Cardiac muscle cell (in vitro differentiated cells and primary cell): ENCODE data around the gene NAV2. TPM values are rescaled to one million over a fixed set of nuclear protein-coding genes. Genes with fewer than 3 reads are reported as not detected.
A peak's percentile ranks its signal among the peaks of the same experiment; 100 is the strongest.

Experiments
- DNase-seq, 2 donors: peaks; one replicate each; pipeline versions ENCODE4 v3.0.0 to v3.0.0-alpha.2; 2010 to 2017; ENCODE audit warnings: low read depth in 1 of 2, low spot score in 1 of 2
- H3K27ac ChIP-seq: fragments of 200-600 bp; sonication (generic); 2 replicates; pipeline ENCODE4 v1.5.1; 2016
- H3K27me3 ChIP-seq: fragments of 200-600 bp; sonication (generic); 2 replicates; pipeline ENCODE4 v1.6.0; 2016; ENCODE audit warnings: control low read depth
- H3K36me3 ChIP-seq: fragments of 200-600 bp; sonication (generic); 2 replicates; pipeline ENCODE4 v1.5.1; 2016; ENCODE audit warnings: control low read depth
- H3K4me1 ChIP-seq: fragments of 200-600 bp; sonication (generic); 2 replicates; pipeline ENCODE4 v1.8.1; 2017; ENCODE audit warnings: low read depth, mild to moderate bottlenecking, mixed run types
- H3K4me3 ChIP-seq: fragments of 200-600 bp; sonication (generic); 2 replicates; pipeline ENCODE4 v1.5.1; 2016; ENCODE audit warnings: mild to moderate bottlenecking
- H3K9me3 ChIP-seq: fragments of 200-600 bp; sonication (generic); 2 replicates; pipeline ENCODE4 v1.5.1; 2017; ENCODE audit warnings: low read depth, mild to moderate bottlenecking, control low read depth
- polyA plus RNA-seq: library from polyadenylated mRNA; unstranded; fragments of >200 nt; fragmentation: Nextera tagmentation; extraction: Ambion mirVana; gene quantifications from 2 replicates; pipeline ENCODE4 v1.2.1, GENCODE V29; 2016
- total RNA-seq: library from RNA; depleted of rRNA; stranded (reverse); fragments of >200 nt; gene quantifications from 2 replicates; pipeline ENCODE4 v1.2.3, GENCODE V29; 2016
- TF ChIP-seq, protein P1 (sequence below): IDR thresholded peaks from 2 replicates; pipeline ENCODE4 v1.5.1; 2012; ENCODE audit warnings: low read depth, mild to moderate bottlenecking, low read length

Gene NAV2
- total and polyA plus RNA-seq, 2 experiments from 2014 or later: 113 to 164 TPM

DNA sequence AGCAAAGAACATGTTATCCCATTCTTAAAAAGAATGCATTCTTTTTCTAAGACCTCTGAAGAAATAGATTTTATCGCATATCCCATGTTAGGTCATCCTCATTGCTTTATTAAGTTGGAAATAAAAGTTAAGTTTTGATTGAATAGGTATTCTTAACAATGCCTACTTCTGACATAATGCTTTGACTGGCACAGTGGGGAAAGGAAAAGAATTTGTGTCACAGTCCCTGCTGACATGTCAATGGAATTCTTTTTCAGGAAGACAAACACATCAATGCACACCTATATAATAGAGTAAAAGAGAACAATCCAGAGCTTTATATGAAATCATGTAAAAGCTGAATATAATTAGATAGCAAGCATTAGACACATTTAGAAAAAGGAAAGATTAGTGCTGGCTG lies 341.9 kb downstream of the NAV2 start:
- Histone ChIP-seq H3K27ac (peak overlapping the region; percentile 94), H3K9me3 (no peaks in the 10 kb centered on the region), H3K4me3 (no peak overlapping the region), H3K4me1 (peaks cover 40% of the 10 kb centered on the region), H3K36me3 (peaks cover 95% of the 10 kb centered on the region), H3K27me3 (no peaks in the 10 kb centered on the region)
- no peak for DNase-seq
- TF ChIP-seq, protein P1, sequence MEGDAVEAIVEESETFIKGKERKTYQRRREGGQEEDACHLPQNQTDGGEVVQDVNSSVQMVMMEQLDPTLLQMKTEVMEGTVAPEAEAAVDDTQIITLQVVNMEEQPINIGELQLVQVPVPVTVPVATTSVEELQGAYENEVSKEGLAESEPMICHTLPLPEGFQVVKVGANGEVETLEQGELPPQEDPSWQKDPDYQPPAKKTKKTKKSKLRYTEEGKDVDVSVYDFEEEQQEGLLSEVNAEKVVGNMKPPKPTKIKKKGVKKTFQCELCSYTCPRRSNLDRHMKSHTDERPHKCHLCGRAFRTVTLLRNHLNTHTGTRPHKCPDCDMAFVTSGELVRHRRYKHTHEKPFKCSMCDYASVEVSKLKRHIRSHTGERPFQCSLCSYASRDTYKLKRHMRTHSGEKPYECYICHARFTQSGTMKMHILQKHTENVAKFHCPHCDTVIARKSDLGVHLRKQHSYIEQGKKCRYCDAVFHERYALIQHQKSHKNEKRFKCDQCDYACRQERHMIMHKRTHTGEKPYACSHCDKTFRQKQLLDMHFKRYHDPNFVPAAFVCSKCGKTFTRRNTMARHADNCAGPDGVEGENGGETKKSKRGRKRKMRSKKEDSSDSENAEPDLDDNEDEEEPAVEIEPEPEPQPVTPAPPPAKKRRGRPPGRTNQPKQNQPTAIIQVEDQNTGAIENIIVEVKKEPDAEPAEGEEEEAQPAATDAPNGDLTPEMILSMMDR: no peak

DNA sequence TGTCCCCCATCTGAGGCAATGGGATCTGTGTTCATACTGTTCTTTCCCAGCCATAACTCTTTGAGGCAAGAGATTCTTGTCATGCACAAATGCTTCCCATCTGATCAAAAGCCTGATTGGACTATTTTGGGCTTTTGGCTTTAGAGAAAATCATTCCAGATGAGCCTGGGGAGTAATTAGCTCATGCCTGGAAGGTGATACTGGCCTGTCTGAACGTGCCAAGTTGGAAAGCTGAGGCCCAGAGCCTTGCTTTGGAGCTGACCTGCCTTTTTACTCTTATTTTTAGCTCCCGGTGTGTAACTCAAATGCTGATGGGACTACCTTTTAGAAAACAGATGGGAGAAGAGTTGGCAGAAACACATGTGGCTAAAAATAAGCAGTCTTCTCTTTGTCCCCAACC lies 342.7 kb downstream of the NAV2 start:
- TF ChIP-seq, protein P1: no peak
- H3K27me3 ChIP-seq: no peaks in the 10 kb centered on the region
- H3K4me3 ChIP-seq: no peak overlapping the region
- H3K4me1 ChIP-seq: peaks cover 37% of the 10 kb centered on the region
- peak overlapping the region; percentile 94 for H3K27ac ChIP-seq
- no peak for DNase-seq
- no peaks in the 10 kb centered on the region for H3K9me3 ChIP-seq
- H3K36me3 ChIP-seq: peaks cover 95% of the 10 kb centered on the region

DNA sequence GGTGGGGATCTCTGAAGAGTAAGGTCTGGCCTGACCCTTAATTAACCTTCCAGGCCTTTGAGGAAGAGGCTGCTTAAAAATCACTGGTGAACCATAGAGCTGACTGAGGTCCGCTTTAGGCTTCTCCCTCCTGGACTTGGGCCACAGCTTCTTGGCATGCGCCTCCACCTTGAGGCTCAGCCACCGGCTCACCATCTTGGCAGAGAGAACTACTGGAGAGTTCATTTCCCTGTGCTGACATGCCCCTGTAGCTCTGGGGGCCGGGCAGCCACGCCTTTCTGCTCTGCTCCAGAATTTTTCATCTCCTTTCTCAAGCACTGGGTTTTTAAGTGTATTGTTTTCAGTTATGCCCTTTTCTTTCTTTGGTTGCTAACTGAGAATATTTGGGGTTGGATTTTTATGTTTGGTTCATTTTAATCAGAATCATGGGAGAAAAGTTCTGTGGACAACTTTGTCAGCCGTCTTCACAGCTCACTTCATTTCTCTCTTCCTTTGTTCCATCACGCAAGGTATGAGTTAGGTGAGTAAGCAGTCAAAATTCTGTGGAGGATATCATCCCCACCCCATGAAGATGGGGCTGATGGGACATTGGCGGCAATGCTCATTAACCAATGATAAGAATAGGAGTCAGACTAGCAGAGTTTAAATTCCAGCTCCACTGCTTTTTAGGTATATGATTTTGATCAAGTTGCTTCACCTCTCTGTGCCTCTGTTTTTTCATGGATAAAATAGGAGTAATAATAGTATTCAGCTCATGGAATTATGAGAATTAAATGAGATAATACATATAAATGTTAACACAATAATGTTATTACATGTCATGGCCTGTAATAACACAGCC lies 343.7 kb downstream of the NAV2 start:
- Histone ChIP-seq H3K9me3 (no peaks in the 10 kb centered on the region), H3K27me3 (no peaks in the 10 kb centered on the region), H3K36me3 (peaks cover 95% of the 10 kb centered on the region), H3K4me1 (peaks cover 28% of the 10 kb centered on the region), H3K27ac (peak overlapping the region; percentile 94), H3K4me3 (no peak overlapping the region)
- no peak for DNase-seq
- TF ChIP-seq, protein P1: no peak

DNA sequence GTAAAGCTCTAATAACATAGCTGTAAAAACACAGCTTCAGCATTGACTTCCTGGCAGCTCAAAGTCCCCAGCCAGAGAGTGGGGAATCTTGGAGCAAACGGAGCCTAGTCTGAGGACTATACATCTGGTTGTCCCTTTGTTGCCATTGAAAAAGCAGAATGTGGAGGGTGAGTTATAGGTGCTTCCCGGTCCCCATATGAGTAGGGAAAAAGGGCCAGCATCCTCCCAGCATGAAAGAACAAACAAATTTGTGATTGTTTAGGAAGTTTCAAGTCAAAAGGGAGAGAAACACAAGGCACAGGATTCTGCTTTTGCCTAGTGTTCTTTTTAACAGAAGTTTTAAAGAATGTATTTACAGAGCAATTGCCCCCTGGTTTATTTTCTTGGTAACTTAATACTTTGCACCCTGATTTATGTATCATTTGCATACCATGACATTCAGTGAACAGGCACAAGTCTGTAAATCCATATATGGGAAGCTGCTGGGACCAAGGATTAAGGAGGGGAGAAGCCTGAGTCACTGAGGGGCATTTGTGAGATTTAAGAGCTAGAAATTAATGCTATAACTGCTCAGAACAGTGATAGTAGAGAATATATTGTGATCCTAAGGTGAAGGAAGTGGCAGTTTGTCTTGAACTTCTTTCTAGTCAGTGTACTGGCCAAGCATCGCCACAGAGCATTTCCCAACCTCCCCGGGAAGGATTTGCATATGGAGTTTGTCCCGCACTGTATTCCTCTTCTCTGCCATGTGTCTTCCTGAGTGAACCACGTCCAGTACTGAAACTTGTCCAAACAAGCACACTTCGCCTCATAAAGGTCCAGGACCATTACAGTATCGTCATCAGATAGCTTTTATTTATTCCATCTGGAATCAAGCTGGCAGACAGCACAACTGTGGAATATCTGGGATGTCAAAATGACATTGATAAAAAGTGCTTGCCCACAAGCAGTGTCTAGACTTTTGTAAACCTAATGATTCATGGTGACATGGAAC lies 344.6 kb downstream of the NAV2 start:
- peak overlapping the region; percentile 94 for H3K27ac ChIP-seq
- peak in 1 of 2 donors; percentile 31 for DNase-seq
- H3K9me3 ChIP-seq: no peaks in the 10 kb centered on the region
- peaks cover 28% of the 10 kb centered on the region for H3K4me1 ChIP-seq
- H3K4me3 ChIP-seq: no peak overlapping the region
- TF ChIP-seq, protein P1: no peak
- peaks cover 94% of the 10 kb centered on the region for H3K36me3 ChIP-seq
- no peaks in the 10 kb centered on the region for H3K27me3 ChIP-seq

DNA sequence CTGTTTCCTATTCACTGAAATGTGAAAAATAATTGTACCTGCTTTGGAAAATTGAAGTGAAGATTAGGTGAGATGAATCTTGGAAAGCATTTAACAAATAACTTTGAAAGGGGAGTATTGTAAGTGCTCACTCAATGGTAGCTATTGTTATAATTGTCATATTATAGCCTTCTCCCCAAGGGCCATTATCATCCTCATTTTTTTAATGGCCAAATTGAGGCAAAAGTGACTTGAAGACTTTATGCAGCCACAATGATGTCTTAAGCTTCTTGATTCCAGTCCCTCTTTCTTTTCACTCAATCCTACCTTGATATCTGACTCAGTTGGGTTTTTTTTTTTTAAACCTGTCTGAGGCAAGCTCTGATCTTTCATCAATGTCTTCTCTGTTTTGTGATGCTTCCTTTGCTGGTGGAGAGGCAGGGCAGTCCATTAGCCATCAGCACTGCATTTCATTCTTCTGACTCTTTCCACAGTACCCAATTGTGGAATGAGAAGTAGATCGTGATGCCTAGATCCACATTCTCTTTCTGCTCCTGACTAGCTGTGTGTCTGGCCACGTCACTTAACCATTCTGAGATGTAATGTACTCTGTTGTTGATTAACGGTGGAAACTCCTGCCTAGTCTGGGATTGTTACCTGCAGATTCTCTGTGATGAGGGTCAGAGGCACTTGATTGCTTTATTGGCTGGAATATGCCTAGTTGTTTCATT lies 346.3 kb downstream of the NAV2 start:
- no peak overlapping the region for H3K27ac ChIP-seq
- no peaks in the 10 kb centered on the region for H3K9me3 ChIP-seq
- H3K4me3 ChIP-seq: no peak overlapping the region
- TF ChIP-seq, protein P1: no peak
- DNase-seq: no peak
- H3K4me1 ChIP-seq: peaks cover 25% of the 10 kb centered on the region
- peaks cover 97% of the 10 kb centered on the region for H3K36me3 ChIP-seq
- no peaks in the 10 kb centered on the region for H3K27me3 ChIP-seq
